Testis (tissue), 2 donors: ENCODE results near the gene HMGCS2.

Experiments used
- CTCF ChIP-seq, 3 experiments: fragments of 450-650 bp in 2 of 3; fragments of 200-600 bp in 1 of 3; sonication (generic) in 1 of 3; IDR thresholded peaks; one replicate each; pipeline ENCODE4 v1.5.1; 2016 to 2019; ENCODE audit warnings: antibody characterized with exemption in 3 of 3, mild to moderate bottlenecking in 2 of 3, moderate library complexity in 1 of 3
- POLR2A ChIP-seq: fragments of 450-650 bp; IDR thresholded peaks from one replicate; pipeline ENCODE4 v1.6.1; 2017; ENCODE audit warnings: antibody characterized with exemption, mild to moderate bottlenecking, moderate library complexity

GRCh38 chr1:119713749-119714456 lies 54.8 kb downstream of the HMGCS2 start:
- TF ChIP-seq CTCF (IDR thresholded peaks at IDR 0.05) (no peak), POLR2A (no peak)
